ENCODE results near the gene OTUD5. TPM values are rescaled to one million over a fixed set of nuclear protein-coding genes. Genes with fewer than 3 reads are reported as not detected.

OTUD5 gene
- total RNA-seq, 1 experiment from 2014 or later = 52.6 TPM

DNA sequence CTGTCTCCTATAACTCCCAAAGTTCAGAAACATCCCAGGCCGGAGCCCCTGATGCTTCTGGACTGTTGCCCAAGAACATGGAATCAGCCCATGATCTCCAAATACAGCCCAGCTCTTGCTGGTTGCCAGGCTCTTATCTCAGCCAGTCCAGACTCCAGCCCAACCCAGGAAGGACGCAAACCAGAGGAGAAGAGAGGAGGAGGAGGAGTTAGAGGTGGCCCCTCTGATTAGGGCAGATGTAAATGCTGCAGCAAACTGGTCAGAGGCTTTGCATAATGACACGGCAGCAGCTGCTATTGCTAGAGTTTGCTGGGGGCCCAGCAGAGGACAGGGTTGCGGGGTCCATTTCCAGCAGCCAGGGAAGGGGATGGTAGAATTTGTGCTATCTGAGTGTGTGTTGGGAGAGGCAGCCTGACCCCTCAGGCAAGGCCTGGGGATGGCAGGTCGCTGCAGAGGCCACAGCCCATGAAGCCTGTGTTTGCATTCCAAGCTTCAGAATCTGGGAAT is 4.2 kb upstream of the OTUD5 start (continued):
- TF ChIP-seq, protein P1, sequence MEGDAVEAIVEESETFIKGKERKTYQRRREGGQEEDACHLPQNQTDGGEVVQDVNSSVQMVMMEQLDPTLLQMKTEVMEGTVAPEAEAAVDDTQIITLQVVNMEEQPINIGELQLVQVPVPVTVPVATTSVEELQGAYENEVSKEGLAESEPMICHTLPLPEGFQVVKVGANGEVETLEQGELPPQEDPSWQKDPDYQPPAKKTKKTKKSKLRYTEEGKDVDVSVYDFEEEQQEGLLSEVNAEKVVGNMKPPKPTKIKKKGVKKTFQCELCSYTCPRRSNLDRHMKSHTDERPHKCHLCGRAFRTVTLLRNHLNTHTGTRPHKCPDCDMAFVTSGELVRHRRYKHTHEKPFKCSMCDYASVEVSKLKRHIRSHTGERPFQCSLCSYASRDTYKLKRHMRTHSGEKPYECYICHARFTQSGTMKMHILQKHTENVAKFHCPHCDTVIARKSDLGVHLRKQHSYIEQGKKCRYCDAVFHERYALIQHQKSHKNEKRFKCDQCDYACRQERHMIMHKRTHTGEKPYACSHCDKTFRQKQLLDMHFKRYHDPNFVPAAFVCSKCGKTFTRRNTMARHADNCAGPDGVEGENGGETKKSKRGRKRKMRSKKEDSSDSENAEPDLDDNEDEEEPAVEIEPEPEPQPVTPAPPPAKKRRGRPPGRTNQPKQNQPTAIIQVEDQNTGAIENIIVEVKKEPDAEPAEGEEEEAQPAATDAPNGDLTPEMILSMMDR (IDR thresholded peaks at IDR 0.05) = no peak
- TF ChIP-seq ATF6 (CRISPR knock-in tag; IDR thresholded peaks at IDR 0.05) = no peak

DNA sequence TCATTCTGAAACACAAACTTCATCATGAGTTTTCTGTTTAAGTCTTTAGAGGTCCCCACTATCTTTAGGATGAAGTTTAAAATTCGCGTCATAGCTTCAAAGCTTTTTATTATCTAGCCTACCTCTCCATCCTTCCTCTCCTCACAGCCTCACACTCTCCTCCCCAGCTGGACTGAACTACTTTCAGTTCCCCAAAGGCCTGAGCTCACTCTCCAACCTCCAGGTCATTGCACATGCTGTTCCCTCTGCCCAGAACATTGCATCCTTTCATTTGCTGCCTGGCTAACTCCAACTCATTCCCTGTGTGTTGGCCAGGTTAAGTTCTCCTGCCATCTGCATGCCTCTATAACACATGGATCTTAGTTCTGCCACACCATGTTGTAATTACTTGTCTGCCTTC is 2.9 kb upstream of the OTUD5 start:
- POLR2A ChIA-PET = no interaction called here
- CTCF ChIA-PET = no interaction called here
- DNase-seq (ENCODE audit: low spot score) (no peak), ATAC-seq (no peak)
- Mint-ChIP-seq H3K36me3 (peaks cover 3% of the 10 kb centered on the region; the same call in 1 of the 2 replicates), H3K27me3 (ENCODE audit: low read depth) (no peaks in the 10 kb centered on the region), H3K4me3 (peak overlapping the region; percentile 39), H3K27ac (peak overlapping the region; percentile 57; the same call in 1 of the 2 replicates), H3K9me3 (no peaks in the 10 kb centered on the region), H3K4me1 (peaks cover 11% of the 10 kb centered on the region; the same call in 1 of the 2 replicates)
- TF ChIP-seq FOXK1 (CRISPR knock-in tag; IDR thresholded peaks at IDR 0.05) = no peak
- TF ChIP-seq, protein P2, sequence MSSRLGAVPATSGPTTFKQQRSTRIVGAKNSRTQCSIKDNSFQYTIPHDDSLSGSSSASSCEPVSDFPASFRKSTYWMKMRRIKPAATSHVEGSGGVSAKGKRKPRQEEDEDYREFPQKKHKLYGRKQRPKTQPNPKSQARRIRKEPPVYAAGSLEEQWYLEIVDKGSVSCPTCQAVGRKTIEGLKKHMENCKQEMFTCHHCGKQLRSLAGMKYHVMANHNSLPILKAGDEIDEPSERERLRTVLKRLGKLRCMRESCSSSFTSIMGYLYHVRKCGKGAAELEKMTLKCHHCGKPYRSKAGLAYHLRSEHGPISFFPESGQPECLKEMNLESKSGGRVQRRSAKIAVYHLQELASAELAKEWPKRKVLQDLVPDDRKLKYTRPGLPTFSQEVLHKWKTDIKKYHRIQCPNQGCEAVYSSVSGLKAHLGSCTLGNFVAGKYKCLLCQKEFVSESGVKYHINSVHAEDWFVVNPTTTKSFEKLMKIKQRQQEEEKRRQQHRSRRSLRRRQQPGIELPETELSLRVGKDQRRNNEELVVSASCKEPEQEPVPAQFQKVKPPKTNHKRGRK (CRISPR knock-in tag; IDR thresholded peaks at IDR 0.05; ENCODE audit: borderline replicate concordance) = no peak
- no peak for TF ChIP-seq MLX (CRISPR knock-in tag; IDR thresholded peaks at IDR 0.05)
- TF ChIP-seq ZNF317 (CRISPR knock-in tag; IDR thresholded peaks at IDR 0.05; ENCODE audit: borderline replicate concordance, low read depth) = no peak
- TF ChIP-seq, protein P3, sequence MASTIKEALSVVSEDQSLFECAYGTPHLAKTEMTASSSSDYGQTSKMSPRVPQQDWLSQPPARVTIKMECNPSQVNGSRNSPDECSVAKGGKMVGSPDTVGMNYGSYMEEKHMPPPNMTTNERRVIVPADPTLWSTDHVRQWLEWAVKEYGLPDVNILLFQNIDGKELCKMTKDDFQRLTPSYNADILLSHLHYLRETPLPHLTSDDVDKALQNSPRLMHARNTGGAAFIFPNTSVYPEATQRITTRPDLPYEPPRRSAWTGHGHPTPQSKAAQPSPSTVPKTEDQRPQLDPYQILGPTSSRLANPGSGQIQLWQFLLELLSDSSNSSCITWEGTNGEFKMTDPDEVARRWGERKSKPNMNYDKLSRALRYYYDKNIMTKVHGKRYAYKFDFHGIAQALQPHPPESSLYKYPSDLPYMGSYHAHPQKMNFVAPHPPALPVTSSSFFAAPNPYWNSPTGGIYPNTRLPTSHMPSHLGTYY (CRISPR knock-in tag; IDR thresholded peaks at IDR 0.05) = no peak
- TF ChIP-seq E2F5 (CRISPR knock-in tag; IDR thresholded peaks at IDR 0.05) = no peak
- TF ChIP-seq, protein P4, sequence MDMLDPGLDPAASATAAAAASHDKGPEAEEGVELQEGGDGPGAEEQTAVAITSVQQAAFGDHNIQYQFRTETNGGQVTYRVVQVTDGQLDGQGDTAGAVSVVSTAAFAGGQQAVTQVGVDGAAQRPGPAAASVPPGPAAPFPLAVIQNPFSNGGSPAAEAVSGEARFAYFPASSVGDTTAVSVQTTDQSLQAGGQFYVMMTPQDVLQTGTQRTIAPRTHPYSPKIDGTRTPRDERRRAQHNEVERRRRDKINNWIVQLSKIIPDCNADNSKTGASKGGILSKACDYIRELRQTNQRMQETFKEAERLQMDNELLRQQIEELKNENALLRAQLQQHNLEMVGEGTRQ (CRISPR knock-in tag; IDR thresholded peaks at IDR 0.05) = no peak
- TF ChIP-seq ZNF281 (CRISPR knock-in tag; IDR thresholded peaks at IDR 0.05) = no peak
- TF ChIP-seq ATF1 (CRISPR knock-in tag; IDR thresholded peaks at IDR 0.05) = no peak
- TF ChIP-seq EMX1 (CRISPR knock-in tag; IDR thresholded peaks at IDR 0.05) = no peak
- TF ChIP-seq, protein P5, sequence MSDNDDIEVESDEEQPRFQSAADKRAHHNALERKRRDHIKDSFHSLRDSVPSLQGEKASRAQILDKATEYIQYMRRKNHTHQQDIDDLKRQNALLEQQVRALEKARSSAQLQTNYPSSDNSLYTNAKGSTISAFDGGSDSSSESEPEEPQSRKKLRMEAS (CRISPR knock-in tag; IDR thresholded peaks at IDR 0.05) = no peak
- no peak for TF ChIP-seq CREM (CRISPR knock-in tag; IDR thresholded peaks at IDR 0.05)
- TF ChIP-seq MYBL2 (CRISPR knock-in tag; IDR thresholded peaks at IDR 0.05) = no peak
- TF ChIP-seq, protein P6, sequence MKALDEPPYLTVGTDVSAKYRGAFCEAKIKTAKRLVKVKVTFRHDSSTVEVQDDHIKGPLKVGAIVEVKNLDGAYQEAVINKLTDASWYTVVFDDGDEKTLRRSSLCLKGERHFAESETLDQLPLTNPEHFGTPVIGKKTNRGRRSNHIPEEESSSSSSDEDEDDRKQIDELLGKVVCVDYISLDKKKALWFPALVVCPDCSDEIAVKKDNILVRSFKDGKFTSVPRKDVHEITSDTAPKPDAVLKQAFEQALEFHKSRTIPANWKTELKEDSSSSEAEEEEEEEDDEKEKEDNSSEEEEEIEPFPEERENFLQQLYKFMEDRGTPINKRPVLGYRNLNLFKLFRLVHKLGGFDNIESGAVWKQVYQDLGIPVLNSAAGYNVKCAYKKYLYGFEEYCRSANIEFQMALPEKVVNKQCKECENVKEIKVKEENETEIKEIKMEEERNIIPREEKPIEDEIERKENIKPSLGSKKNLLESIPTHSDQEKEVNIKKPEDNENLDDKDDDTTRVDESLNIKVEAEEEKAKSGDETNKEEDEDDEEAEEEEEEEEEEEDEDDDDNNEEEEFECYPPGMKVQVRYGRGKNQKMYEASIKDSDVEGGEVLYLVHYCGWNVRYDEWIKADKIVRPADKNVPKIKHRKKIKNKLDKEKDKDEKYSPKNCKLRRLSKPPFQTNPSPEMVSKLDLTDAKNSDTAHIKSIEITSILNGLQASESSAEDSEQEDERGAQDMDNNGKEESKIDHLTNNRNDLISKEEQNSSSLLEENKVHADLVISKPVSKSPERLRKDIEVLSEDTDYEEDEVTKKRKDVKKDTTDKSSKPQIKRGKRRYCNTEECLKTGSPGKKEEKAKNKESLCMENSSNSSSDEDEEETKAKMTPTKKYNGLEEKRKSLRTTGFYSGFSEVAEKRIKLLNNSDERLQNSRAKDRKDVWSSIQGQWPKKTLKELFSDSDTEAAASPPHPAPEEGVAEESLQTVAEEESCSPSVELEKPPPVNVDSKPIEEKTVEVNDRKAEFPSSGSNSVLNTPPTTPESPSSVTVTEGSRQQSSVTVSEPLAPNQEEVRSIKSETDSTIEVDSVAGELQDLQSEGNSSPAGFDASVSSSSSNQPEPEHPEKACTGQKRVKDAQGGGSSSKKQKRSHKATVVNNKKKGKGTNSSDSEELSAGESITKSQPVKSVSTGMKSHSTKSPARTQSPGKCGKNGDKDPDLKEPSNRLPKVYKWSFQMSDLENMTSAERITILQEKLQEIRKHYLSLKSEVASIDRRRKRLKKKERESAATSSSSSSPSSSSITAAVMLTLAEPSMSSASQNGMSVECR (CRISPR knock-in tag; IDR thresholded peaks at IDR 0.05; ENCODE audit: borderline replicate concordance) = no peak
